IPS DF 19.7 (cell line): Measurements from ENCODE around the gene FOXD4L5.
"Not testable (repeated sequence)": the region's sequence is repeated elsewhere in the genome, so short reads cannot be mapped to it uniquely, and the experiment has no call there.

Experiments
- DNase-seq: peaks from one replicate; pipeline ENCODE4 v3.0.0-alpha.2; 2013; ENCODE audit warnings: low read depth, low spot score

FOXD4L5 gene

GRCh38 chr9:65285109-65285508, at the start of gene FOXD4L5:
FOXD4L5 (minus strand) TSS chr9:65285209; CDS start chr9:65284377, 832 bp downstream.
- DNase-seq, result not testable (repeated sequence)

- DNase-seq, result not testable (repeated sequence)
Observed at GRCh38 chr9:65283943-65284342, 1.1 kb downstream of the FOXD4L5 start.

GRCh38 chr9:65282976-65283375, 2.0 kb downstream of the FOXD4L5 start:
- DNase-seq, result not testable (repeated sequence)
